Measurements from ENCODE around the gene CCDC88C.

- TF ChIP-seq POLR2A (IDR thresholded peaks at IDR 0.05; ENCODE audit: low read length) (no peak), GATA1 (IDR thresholded peaks at IDR 0.05; ENCODE audit: low read depth, low read length) (no peak)
Observed at GRCh38 chr14:91396013-91396660, 21.5 kb downstream of the CCDC88C start.
